Aorta (tissue), 5 donors: ENCODE data around the gene PRXL2C. TPM values are rescaled to one million over a fixed set of nuclear protein-coding genes. Genes with fewer than 3 reads are reported as not detected.
"Not testable (repeated sequence)": the region's sequence is repeated elsewhere in the genome, so short reads cannot be mapped to it uniquely, and the experiment has no call there.

Experiments used
- ATAC-seq: fragments of 200-7000 bp; cut with Tn5 transposase; one replicate; pipeline ENCODE4 v1.9.1; 2022; ENCODE audit warnings: moderate library complexity; ENCODE audit not compliant: low FRiP score
- DNase-seq, 2 donors: peaks; one replicate each; pipeline ENCODE4 v3.0.0-alpha.2; 2020
- H3K27ac ChIP-seq, 2 donors: one replicate each; pipeline ENCODE4 v1.5.1; 2013; ENCODE audit warnings: low read length in 2 of 2, mild to moderate bottlenecking in 2 of 2, moderate library complexity in 2 of 2, control low read depth in 1 of 2, inconsistent platforms in 1 of 2, low read depth in 1 of 2
- H3K27me3 ChIP-seq, 2 donors: one replicate each; pipeline ENCODE4 v1.6.1; 2013; ENCODE audit warnings: control low read depth in 1 of 2, low read length in 1 of 2, mild to moderate bottlenecking in 1 of 2, moderate library complexity in 1 of 2; ENCODE audit not compliant: insufficient read depth in 2 of 2, control insufficient read depth in 1 of 2
- H3K36me3 ChIP-seq, 2 donors: one replicate each; pipeline ENCODE4 v1.6.1; 2013; ENCODE audit warnings: control low read depth in 1 of 2, low read length in 1 of 2, mild to moderate bottlenecking in 1 of 2; ENCODE audit not compliant: insufficient read depth in 2 of 2, control insufficient read depth in 1 of 2
- H3K4me1 ChIP-seq, 2 donors: one replicate each; pipeline ENCODE4 v1.6.1; 2013; ENCODE audit warnings: low read length in 2 of 2, control low read depth in 1 of 2, mild to moderate bottlenecking in 1 of 2, moderate library complexity in 1 of 2; ENCODE audit not compliant: insufficient read depth in 2 of 2, control insufficient read depth in 1 of 2
- H3K4me3 ChIP-seq, 2 donors: one replicate each; pipeline ENCODE4 v1.5.1; 2013; ENCODE audit warnings: low read length in 2 of 2, control low read depth in 1 of 2, mild to moderate bottlenecking in 1 of 2
- H3K9me3 ChIP-seq: one replicate; pipeline ENCODE4 v1.6.1; 2013; ENCODE audit warnings: mild to moderate bottlenecking, low read length; ENCODE audit not compliant: control insufficient read depth
- WGBS, 2 donors: extraction: QIAGEN DNeasy Blood & Tissue Kit; methylation state at CpG; one replicate each; pipeline ENCODE4 v1.1.7; 2013; 5-methylcytosine and 5-hydroxymethylcytosine counted together
- intact Hi-C, 2 donors: fragments of 100-400 bp; cut with DNase I; formaldehyde crosslinking; loops; one replicate each; pipeline versions ENCODE4 v1.14.2 to v1.15.0; 2022
- long read RNA-seq, 2 donors: library from polyadenylated mRNA; unstranded; transcript quantifications; one replicate each; pipeline ENCODE4 v2.0.0, GENCODE V29; 2020 to 2021
- polyA plus RNA-seq, 2 donors: library from polyadenylated mRNA; stranded (reverse); fragments of 200-250 nt; gene quantifications; one replicate each; pipeline ENCODE4 v1.2.3, GENCODE V29; 2013
- total RNA-seq, 2 donors: library from RNA; stranded (reverse); fragmentation: NEBNext Ultra II Directional; extraction: Animal tissue kit (Norgen Biotek cat#: 25700); gene quantifications; one replicate each; pipeline ENCODE4 v1.2.1, GENCODE V29; 2021
- donor health status: healthy with polysubstance abuse.
- donor health status: Bipolar disorder and iron deficiency.
- donor health status: DM: no; HTN: no; CAD: no.
- donor health status: DM: no; HTN: no; CAD: no.
- donor health status: DM: yes; HTN: yes; CAD: no.

The PRXL2C gene
- total RNA-seq (10 to 100 TPM; 21.0 to 23.6 TPM), polyA plus RNA-seq (10 to 100 TPM; 10.6 to 16.2 TPM)
- long read RNA-seq, donor 1, partial matches to known transcripts = 1 of 7 reads
- long read RNA-seq, donor 1, other reads (novel, unspliced or antisense) = 3 of 7 reads
- long read RNA-seq, donor 2, partial matches to known transcripts = 3 of 5 reads
- long read RNA-seq, donor 2, other reads (novel, unspliced or antisense) = 0 of 5 reads

GRCh38 chr9:96655198-96655851 lies at the start of gene PRXL2C:
TSS of gene PRXL2C (minus strand) at chr9:96655317. CDS start at chr9:96655281, 36 bp downstream.
- Histone ChIP-seq H3K36me3 (no peaks in the 10 kb centered on the region), H3K27me3 (no peaks in the 10 kb centered on the region), H3K4me3 (peak within 1 kb of the TSS; percentile 65 to 71), H3K27ac (peak within 1 kb of the TSS; percentile 93 to 99), H3K9me3 (no peaks in the 10 kb centered on the region), H3K4me1 (no peaks in the 10 kb centered on the region)
- 2 to 3% methylated on average over 52 to 57 of the region's 57 CpGs for WGBS, 2 donors
- ATAC-seq (peak; percentile 90), DNase-seq (peak; percentile 91 to 98)
- intact Hi-C loops = loop anchor here (1.0 to 10.0 kb wide), 7 partner anchors 51 to 238 kb away; partner anchors contain the start of gene ZNF367 (in 1 of the 2)

DNA sequence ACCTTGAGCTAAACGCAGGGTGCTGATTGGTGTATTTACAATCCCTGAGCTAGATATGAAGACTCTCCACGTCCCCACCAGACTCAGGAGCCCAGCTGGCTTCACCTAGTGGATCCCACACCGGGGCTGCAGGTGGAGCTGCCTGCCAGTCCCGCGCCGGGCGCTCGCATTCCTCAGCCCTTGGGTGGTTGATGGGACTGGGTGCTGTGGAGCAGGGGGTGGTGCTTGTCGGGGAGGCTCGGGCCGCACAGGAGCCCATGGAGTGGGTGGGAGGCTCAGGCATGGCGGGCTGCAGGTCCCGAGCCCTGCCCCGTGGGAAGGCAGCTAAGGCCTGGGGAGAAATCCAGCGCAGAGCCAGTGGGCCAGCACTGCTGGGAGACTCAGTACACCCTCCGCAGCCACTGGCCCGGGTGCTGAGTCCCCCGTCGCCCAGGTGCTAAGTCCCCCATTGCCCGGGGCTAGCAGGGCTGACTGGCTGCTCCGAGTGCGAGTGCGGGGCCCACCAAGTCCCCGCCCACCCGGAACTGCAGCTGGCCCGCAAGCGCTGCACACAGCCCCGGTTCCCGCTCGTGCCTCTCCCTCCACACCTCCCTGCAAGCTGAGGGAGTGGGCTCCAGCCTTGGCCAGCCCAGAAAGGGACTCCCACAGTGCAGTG lies 45.7 kb upstream of the PRXL2C start:
- H3K9me3 ChIP-seq, H3K4me1 ChIP-seq, H3K4me3 ChIP-seq, H3K27ac ChIP-seq, H3K27me3 ChIP-seq, H3K36me3 ChIP-seq, DNase-seq, ATAC-seq, intact Hi-C loops: not testable (repeated sequence)
- 95 to 98% methylated on average over 30 of the region's 30 CpGs for WGBS, 2 donors

GRCh38 chr9:96691326-96691725 lies 36.2 kb upstream of the PRXL2C start:
- DNase-seq (no peak), ATAC-seq (no peak)
- 81 to 89% methylated on average over 1 of the region's 1 CpG for WGBS, 2 donors
- no peaks in the 10 kb centered on the region for H3K4me1 ChIP-seq
- peaks cover 5% of the 10 kb centered on the region for H3K9me3 ChIP-seq
- no peaks in the 10 kb centered on the region for H3K27me3 ChIP-seq
- H3K4me3 ChIP-seq = no peak overlapping the region
- H3K36me3 ChIP-seq = no peaks in the 10 kb centered on the region
- intact Hi-C loops = no loop called here
- H3K27ac ChIP-seq = no peak overlapping the region

GRCh38 chr9:96688745-96689464 lies 33.8 kb upstream of the PRXL2C start:
- DNase-seq (no peak), ATAC-seq (no peak)
- Histone ChIP-seq H3K4me3 (no peak overlapping the region), H3K27me3 (no peaks in the 10 kb centered on the region), H3K9me3 (peaks cover 5% of the 10 kb centered on the region), H3K27ac (no peak overlapping the region), H3K36me3 (no peaks in the 10 kb centered on the region), H3K4me1 (no peaks in the 10 kb centered on the region)
- intact Hi-C loops = loop anchor here in 1 of 2 donors (10.0 kb wide), 1 partner anchor 86 kb away; the partner anchor contains the start of gene ZNF510
- WGBS, 2 donors = 74 to 76% methylated on average over 8 of the region's 8 CpGs

DNA sequence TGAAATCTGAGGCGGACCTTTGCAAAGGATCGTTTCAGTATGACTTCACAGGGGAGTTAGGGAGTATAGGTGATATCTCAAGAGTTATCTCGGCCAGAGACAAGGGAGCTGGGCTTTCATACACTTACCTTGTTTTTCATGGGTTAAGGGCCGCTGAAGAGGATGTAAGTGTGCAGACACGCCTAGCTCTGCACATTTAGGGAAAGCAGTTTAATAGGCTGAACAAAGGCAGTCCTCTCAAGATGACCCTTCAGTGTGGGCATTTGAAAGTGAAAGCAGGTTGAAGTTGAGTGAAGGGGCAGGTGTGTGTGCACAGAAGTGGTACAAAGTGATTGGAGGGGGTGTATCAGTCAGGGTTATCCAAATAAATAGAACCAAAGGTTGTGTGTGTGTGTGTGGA lies 33.1 kb upstream of the PRXL2C start:
- Histone ChIP-seq H3K27ac (peak overlapping the region in 1 of 2 donors; percentile 14), H3K4me1 (no peaks in the 10 kb centered on the region), H3K4me3 (no peak overlapping the region), H3K9me3 (peaks cover 5% of the 10 kb centered on the region), H3K27me3 (no peaks in the 10 kb centered on the region), H3K36me3 (no peaks in the 10 kb centered on the region)
- DNase-seq (no peak), ATAC-seq (no peak)
- intact Hi-C loops = loop anchor here in 1 of 2 donors (10.0 kb wide), 1 partner anchor 87 kb away; the partner anchor contains the start of gene ZNF510
- WGBS, 2 donors = 91% methylated on average over 5 of the region's 5 CpGs

- DNase-seq (peak; percentile 90 to 95), ATAC-seq (peak; percentile 97)
- 1% methylated on average over 50 to 62 of the region's 62 CpGs for WGBS, 2 donors
- H3K27me3 ChIP-seq = no peaks in the 10 kb centered on the region
- no peak overlapping the region for H3K27ac ChIP-seq
- H3K9me3 ChIP-seq = peaks cover 5% of the 10 kb centered on the region
- intact Hi-C loops = loop anchor here in 1 of 2 donors (10.0 kb wide), 1 partner anchor 88 kb away; the partner anchor contains the start of gene ZNF510
- peak overlapping the region; percentile 3 to 33 for H3K4me3 ChIP-seq
- no peaks in the 10 kb centered on the region for H3K36me3 ChIP-seq
- no peaks in the 10 kb centered on the region for H3K4me1 ChIP-seq
Observed at GRCh38 chr9:96686638-96687335, 31.7 kb upstream of the PRXL2C start.

DNA sequence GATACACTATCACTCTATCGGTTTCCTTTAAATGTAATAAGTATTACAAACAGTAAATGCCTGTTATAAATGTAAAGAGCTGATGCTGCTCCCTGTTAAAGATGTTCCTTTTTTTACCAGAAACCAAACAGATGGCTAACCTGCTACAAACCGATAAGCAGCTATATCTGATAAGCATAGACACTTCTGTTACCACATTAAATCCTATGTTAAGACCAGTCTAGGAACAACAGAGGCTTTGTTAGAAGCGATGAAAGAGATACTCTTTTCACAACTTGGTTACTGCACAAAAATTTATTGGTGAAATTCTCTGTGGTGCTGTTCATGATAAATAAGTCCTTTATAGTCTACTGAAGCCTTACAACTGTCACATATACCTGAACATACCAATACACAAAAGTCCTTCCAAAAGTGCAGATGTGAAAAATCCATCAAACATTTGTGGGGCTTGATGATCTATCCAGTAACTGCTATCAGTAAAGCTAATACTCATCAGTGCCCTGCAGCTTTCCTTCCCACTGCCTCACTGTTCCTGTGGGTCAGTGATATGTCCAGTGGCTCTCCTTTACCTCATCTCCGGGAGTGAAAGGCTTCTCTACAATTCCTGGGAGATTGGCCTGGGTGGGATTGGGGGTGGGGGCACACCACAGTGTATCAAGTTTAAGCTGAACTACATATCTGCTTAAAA lies 25.8 kb upstream of the PRXL2C start:
- Histone ChIP-seq H3K4me1 (no peaks in the 10 kb centered on the region), H3K27me3 (no peaks in the 10 kb centered on the region), H3K36me3 (no peaks in the 10 kb centered on the region), H3K4me3 (no peak overlapping the region), H3K27ac (no peak overlapping the region), H3K9me3 (no peaks in the 10 kb centered on the region)
- WGBS, 2 donors = 70 to 77% methylated on average over 4 of the region's 4 CpGs
- ATAC-seq (no peak), DNase-seq (no peak)
- intact Hi-C loops = loop anchor here in 1 of 2 donors (10.0 kb wide), 1 partner anchor 94 kb away; the partner anchor contains the start of gene ZNF510
